Caki2 (cell line): ENCODE data around the gene TEX22. TPM values are rescaled to one million over a fixed set of nuclear protein-coding genes. Genes with fewer than 3 reads are reported as not detected.

Experiments
- DNase-seq: peaks from one replicate; pipeline ENCODE4 v3.0.0-alpha.2; 2015; ENCODE audit warnings: low read depth
- in situ Hi-C: cut with HindIII; loops from 2 replicates; pipeline ENCODE4 v1.10.0; 2016; ENCODE audit warnings: low sequenced_read_pairs, low pct_unique_long_range_greater_than_20kb, mixed read lengths
- total RNA-seq: library from RNA; depleted of rRNA; stranded (reverse); fragments of >200 nt; shearing (Covaris generic); gene quantifications from 2 replicates; pipeline ENCODE4 v1.2.3, GENCODE V29; 2014; ENCODE audit warnings: low replicate concordance

Gene TEX22
- total RNA-seq, 1 experiment from 2014 or later: 0.24 TPM

DNA sequence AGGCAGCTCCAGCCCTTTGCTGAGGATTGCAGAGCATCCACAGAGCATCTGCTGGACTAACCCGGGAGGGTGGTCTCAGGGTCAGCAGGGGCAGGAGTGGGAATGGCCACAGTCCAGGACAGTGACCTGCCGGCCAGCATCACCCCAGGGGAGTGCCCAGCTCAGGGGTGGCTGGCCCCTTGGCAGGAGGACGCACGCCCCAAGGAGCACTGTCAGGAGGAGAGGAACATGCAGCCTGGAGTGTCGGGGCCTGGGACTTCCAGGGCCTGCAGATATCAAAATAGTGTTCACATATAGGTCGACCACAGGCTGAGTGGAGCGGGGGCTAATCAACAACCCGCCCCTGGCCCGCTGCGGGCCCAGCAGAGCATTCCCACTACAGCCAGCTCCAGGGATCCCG lies 33.2 kb upstream of the TEX22 start:
- in situ Hi-C loops: no loop called here
- DNase-seq: no peak

DNA sequence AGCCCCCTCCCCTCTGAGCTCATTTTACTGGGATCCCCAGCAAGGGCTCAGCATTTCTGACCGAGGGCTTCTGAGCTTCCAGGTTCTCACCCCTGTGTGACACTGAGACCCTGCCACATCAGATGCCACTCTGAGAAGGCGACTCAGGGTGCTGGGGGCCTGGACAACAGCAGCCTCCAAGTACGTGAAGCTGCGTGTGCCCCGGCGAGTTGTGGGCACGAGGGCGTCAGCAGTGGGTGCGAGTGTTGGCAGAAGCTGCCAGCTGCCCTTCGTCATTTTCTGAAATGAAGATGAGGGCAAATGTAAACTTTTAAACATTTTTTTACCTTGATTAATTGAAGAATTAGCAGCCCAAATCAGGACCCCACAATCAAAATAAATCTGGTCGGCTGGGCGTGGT lies 32.7 kb upstream of the TEX22 start:
- in situ Hi-C loops: no loop called here
- no peak for DNase-seq

DNA sequence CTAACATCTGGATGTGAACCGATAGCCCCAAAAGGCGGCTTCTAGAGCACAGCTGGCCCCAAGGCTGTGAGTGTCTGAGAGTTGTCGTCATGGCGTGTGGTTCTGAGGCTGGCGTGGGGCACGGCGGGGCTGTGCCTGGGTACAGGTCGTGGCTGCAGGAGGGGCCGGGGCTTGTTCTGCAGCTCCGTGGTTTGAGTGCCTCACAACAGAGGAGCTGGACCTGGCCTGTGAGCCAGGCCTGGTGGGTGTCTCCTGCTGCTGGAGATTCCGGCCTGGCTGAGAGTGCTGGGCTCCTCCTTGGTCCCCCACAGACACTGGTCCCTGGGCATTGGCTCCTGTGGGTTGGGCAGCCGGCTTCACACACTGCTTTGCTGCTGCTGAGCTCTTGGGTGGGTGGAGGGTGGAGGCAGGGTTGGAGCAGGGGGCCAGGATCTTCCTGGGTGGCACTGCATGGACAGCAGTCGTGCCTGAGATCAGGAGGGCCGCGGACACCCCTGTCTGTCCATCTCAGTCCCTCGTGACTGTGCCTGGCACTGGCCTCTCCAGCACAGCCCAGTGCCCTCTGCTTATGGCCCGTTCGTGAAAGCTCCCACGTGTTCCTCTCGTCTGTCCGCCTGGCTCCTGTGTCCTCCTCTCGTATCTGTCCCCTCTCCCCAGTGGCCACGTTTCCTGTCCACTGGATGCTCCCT lies 31.8 kb upstream of the TEX22 start:
- in situ Hi-C loops: no loop called here
- no peak for DNase-seq

DNA sequence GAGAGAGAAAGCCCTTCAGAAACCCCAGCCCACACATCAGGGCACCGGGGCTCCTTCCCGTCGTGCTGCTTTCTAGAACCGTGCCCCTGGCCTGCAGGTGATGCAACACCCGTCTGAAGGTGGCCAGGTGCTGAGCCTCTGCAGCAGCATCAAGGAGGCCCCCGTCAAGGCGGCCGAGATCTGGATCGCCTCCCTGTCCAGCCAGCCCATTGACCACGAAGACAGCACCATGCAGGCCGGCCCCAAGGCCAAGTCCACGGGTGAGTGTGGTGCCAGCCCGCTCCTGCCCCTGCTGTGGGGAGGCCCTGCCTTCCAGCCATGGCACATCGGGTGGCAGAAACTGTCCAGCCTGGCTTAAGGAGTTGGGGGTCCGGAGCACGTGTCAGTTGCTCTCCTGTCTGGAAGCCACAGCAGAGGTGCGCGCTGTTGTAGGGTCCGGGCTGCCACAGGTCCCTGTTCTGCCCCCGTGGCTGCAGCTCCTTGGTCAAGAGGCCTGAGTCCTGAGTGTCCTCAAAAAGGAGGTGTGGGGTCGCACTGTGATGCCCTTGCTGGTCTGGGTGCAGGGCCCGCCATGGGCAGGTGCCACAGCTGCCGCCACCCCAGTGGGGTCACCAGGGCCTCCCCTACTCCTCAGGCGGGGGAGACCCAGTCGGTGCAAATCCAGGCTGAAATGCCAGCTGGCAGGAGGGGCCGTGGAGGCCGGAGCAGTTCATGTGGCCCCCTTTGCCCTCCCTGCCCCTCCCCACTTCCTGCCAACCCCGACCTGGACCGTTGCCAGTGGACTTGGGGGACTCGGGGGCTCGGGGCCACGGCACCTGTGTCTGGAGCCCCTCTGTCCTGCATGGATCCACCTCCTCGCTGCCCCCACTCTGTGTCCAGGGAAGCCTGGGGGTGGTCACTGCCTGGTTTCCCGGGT lies 31.0 kb upstream of the TEX22 start:
- in situ Hi-C loops: no loop called here
- no peak for DNase-seq

GRCh38 chr14:105368032-105368417 lies 30.3 kb upstream of the TEX22 start:
- DNase-seq: no peak
- in situ Hi-C loops: no loop called here

DNA sequence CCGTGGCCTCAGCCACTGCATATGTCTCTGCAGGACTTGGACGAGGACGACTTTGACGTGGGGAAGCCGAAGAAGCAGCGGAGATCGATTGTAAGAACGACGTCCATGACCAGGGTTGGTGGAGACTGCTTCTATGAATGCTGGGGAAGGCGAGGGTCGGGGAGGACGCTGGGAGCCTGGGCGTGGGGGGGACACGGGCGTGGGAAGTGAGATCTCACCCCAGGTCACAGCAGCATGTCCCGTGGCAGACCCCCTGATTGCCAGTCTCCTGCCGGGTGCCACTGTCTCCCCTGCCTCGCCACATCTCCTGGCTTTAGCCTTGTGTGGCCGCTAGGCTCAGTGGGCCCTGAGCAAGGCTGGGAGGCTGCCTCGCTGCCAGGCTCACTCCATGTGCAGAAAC lies 29.9 kb upstream of the TEX22 start:
- no peak for DNase-seq
- in situ Hi-C loops: no loop called here

- DNase-seq: no peak
- in situ Hi-C loops: no loop called here
These were observed 29.3 kb upstream of the TEX22 start for GRCh38 chr14:105368910-105369652.

DNA sequence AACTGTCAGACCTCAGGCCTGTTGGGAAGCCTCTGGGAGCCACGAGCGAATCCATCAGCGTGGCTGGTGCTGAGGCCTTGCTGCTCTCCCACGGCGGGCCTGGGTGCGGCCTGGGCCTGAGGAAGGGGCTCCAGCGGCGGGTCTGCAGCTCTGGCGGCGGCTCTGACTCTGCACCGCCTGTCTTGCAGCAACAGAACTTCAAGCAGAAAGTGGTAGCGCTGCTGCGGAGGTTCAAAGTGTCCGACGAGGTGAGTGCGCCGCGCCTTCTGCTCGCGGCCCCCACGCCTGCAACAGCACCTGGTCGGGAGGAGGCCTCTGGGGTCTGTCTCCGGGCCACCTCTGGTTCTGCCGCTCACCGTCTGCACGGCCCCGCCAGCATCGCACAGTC lies 28.7 kb upstream of the TEX22 start:
- in situ Hi-C loops: no loop called here

GRCh38 chr14:105374389-105374788 lies 23.9 kb upstream of the TEX22 start:
- DNase-seq: no peak
- in situ Hi-C loops: no loop called here

More for the DNA sequence above, 28.7 kb upstream of the TEX22 start:
- no peak for DNase-seq

DNA sequence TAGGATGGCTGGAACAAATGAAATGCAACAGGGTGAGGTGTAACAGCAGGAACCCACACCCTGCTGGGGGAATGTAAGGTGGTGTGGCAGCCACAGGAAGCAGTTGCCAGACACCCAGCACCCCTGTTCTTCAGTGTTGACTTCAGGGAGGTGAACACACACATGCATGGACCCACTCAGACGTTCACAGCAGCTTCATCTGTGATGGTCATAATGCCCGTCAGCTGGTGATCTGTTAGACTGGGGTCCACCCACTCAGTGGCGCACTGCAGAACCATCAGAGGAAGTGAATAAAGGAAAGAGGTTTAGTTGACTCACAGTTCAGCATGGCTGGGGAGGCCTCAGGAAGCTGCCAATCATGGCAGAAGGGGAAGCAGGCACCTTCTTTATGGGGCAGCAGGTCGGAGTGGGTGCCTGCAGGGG lies 22.7 kb upstream of the TEX22 start:
- DNase-seq: no peak
- in situ Hi-C loops: no loop called here

DNA sequence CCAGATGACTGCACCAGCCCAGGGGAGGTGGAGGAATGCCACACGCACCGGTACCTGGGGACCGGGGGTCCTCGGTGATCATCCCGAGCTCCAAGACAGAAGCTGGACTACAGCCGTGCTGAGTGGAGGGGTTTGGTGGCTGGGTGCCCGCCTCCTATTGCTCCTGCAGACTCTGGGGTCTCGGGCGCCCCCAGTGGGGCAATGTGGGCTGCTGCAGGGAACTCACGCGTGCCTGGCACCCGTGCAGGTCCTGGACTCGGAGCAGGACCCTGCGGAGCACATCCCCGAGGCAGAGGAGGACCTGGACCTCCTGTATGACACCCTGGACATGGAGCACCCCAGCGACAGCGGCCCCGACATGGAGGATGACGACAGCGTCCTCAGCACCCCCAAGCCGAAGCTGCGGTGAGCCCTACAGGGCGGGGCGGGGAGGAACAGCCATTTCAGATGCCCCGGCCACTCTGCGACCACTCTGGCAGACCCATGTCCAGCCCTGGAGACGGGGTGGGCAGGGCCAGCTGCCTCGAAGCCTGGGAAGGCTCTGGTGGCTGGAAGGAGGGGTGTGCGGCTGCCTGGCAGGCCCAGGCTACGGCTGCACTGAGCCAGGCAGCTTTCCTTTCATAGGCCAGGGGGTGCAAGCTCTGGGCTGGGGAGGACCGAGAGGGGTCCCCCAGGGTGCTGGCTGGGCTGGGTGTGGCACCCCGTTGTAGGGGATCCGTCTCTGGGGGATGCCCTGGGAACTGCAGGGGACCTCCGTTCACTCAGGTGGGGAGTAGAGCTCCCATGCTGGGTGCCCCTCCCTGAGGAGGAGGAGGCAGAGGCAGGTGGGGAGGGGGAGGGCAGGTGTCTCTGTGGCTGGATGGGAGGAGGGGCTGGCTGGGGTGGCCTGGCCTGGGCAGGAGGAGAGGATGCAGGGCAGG lies 21.6 kb upstream of the TEX22 start:
- in situ Hi-C loops: no loop called here
- DNase-seq: no peak

DNA sequence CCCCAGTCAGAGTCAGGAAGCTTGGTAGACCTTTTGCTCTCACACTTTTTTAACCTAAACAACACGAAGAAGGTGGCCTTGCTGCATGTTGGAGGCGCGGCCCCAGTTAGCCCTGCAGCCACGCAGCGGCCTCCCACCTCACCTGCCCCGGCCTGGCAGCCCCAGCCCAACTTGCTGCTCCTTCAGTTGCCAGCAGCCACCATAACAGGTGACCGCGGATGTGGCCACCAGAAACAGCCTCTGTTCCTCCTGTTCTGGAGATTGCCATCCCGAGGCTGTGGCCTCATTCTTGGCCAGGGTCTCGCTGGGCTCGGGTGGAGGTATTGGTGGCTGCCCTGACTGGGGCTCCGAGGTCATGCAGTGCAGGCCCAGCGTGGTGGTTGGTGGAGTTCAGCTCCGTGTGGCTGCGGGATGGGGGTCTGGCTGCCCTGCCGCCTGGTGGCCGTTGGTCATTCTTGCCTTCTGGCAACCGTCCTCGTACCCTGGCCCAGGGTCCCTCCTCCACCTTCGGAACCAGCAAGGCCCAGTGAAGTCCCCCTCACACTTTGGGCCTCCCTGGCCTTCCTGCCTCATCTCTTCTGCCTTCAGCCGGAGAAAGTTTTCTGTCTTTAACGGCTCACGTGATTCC lies 20.7 kb upstream of the TEX22 start:
- in situ Hi-C loops: no loop called here
- no peak for DNase-seq

DNA sequence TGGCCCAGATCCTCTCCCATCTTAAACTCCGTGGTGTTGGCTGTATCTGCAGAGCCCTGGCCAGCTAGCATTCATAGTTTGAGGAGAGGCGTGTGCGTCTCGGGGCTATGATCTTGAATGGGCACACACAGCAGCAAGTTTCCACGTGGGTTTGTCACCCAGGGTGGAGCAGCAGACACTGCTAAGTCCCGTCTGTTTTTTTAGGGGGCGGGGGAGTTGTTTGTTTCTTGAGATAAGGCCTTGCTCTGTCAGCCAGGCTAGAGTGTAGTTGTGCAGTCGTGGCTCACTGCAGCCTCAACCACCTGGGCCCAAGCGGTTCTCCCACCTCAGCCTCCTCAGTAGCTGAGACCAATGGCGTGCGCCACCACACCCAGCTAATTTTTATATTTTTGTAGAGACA lies 20.1 kb upstream of the TEX22 start:
- in situ Hi-C loops: no loop called here
- no peak for DNase-seq

DNA sequence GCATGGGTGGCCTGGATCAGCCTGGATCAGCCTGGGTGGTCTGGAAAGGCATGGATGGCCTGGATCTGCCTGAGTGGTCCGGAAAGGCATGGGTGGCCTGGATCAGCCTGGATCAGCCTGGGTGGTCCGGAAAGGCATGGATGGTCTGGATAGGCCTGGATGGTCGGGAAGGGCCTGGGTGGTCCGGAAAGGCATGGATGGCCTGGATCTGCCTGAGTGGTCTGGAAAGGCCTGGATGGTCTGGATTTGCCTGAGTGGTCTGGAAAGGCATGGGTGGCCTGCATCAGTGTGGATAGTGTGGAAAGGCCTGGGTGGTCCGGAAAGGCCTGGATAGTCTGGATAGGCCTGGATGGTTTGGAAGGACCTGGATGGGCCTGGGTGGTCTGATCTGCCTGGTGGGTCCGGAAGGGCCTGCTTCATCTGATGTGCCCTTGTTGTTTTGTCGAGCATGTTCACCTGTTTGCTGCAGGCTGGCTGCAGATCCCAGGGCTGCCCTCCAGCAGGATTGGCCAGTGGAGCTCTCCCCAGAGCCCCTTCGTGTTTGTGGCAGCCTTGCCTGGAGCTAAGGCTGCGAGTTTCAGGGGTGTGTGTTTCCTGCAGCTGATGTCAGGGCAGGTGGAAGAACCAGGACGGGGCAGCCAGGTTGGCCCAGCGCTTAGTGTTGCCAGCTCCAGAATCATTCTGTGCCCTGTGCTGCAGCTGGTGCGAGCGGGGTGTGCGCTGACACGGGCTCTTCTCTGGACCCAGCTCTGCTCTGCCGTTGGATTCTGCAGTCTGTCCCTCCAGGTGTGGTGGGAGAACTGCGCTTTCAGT lies 19.3 kb upstream of the TEX22 start:
- in situ Hi-C loops: no loop called here
- no peak for DNase-seq

GRCh38 chr14:105379946-105380345 lies 18.4 kb upstream of the TEX22 start:
- in situ Hi-C loops: no loop called here
- no peak for DNase-seq

DNA sequence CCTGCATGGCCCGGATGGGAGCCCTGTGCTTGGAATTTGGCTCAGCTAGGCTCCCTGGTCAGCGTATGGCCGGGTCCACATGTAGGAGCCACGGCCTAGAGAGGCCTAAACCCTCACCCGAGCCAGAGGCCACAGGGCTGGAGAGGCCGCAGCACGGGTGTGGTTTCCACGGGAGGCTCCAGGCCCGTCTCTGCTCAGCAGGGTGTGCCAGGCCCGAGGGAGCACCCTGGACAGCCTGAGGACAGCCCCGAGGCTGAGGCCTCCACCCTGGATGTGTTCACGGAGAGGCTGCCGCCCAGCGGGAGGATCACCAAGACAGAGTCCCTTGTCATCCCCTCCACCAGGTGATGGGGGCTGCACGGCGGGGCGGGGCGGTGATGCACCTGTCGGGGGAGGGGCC lies 17.6 kb upstream of the TEX22 start:
- in situ Hi-C loops: no loop called here
- no peak for DNase-seq
